Keratinocyte (primary cell): ENCODE data around the gene PDE6G. TPM values are rescaled to one million over a fixed set of nuclear protein-coding genes. Genes with fewer than 3 reads are reported as not detected.

Experiments used
- DNase-seq: peaks from one replicate; pipeline ENCODE4 v3.0.0-alpha.2; 2011; ENCODE audit warnings: low read depth, missing footprints, low spot score
- FAIRE-seq: peaks from 2 replicates; lab custom pipeline; 2011; peaks lifted over from hg19 to GRCh38; lab: Jason Lieb, UNC
- H2AFZ ChIP-seq: 2 replicates; pipeline ENCODE4 v1.6.0; 2012; ENCODE audit warnings: low read length, control low read depth, inconsistent platforms; ENCODE audit not compliant: control insufficient read depth
- H3K27ac ChIP-seq: 2 replicates; pipeline ENCODE4 v1.5.1; 2011; ENCODE audit warnings: low read length; ENCODE audit not compliant: control insufficient read depth, insufficient read depth
- H3K27me3 ChIP-seq: 3 replicates; pipeline ENCODE4 v1.6.0; 2011; ENCODE audit warnings: low read length; ENCODE audit not compliant: control insufficient read depth, insufficient read depth; ENCODE audit errors: extremely low read depth
- H3K36me3 ChIP-seq, 2 experiments: 2 replicates in 1 of 2; 3 replicates in 1 of 2; pipeline ENCODE4 v1.5.1; 2011; ENCODE audit warnings: low read length in 2 of 2, mild to moderate bottlenecking in 1 of 2; ENCODE audit not compliant: control insufficient read depth in 2 of 2, insufficient read depth in 2 of 2; ENCODE audit errors: extremely low read depth in 1 of 2
- H3K4me1 ChIP-seq: 3 replicates; pipeline ENCODE4 v1.5.1; 2011; ENCODE audit warnings: low read length; ENCODE audit not compliant: control insufficient read depth, insufficient read depth; ENCODE audit errors: extremely low read depth
- H3K4me2 ChIP-seq: 3 replicates; pipeline ENCODE4 v1.6.0; 2011; ENCODE audit warnings: low read depth, low read length; ENCODE audit not compliant: control insufficient read depth, insufficient read depth; ENCODE audit errors: extremely low read depth
- H3K4me3 ChIP-seq, 3 experiments: fragments of 200-600 bp in 1 of 3; sonication (generic) in 1 of 3; 2 replicates in 2 of 3; 3 replicates in 1 of 3; pipeline ENCODE4 v1.5.1; 2011 to 2016; ENCODE audit warnings: low read length in 3 of 3, mild to moderate bottlenecking in 3 of 3, control low read depth in 2 of 3, inconsistent platforms in 1 of 3, low read depth in 1 of 3, mixed read lengths in 1 of 3, mixed run types in 1 of 3, moderate library complexity in 1 of 3; ENCODE audit not compliant: control insufficient read depth in 2 of 3, insufficient read depth in 2 of 3; ENCODE audit errors: extremely low read depth in 1 of 3
- H3K79me2 ChIP-seq: 2 replicates; pipeline ENCODE4 v1.6.0; 2012; ENCODE audit warnings: low read length; ENCODE audit not compliant: control insufficient read depth, insufficient read depth
- H3K9ac ChIP-seq: 3 replicates; pipeline ENCODE4 v1.6.0; 2011; ENCODE audit warnings: low read length; ENCODE audit not compliant: control insufficient read depth, insufficient read depth; ENCODE audit errors: extremely low read depth
- H3K9me1 ChIP-seq: 3 replicates; pipeline ENCODE4 v1.6.0; 2011; ENCODE audit warnings: low read length; ENCODE audit not compliant: control insufficient read depth, insufficient read depth; ENCODE audit errors: extremely low read depth
- H3K9me3 ChIP-seq: 2 replicates; pipeline ENCODE4 v1.5.1; 2012; ENCODE audit warnings: low read depth, low read length; ENCODE audit not compliant: control insufficient read depth
- H4K20me1 ChIP-seq: 3 replicates; pipeline ENCODE4 v1.6.0; 2011; ENCODE audit warnings: low read length; ENCODE audit not compliant: control insufficient read depth, insufficient read depth; ENCODE audit errors: extremely low read depth
- EZH2 ChIP-seq: IDR thresholded peaks from one replicate; pipeline ENCODE4 v1.6.1; 2012; ENCODE audit warnings: inconsistent platforms, mild to moderate bottlenecking, low read length, moderate library complexity
- dilution Hi-C: fragments of 300-500 bp; cut with MboI; formaldehyde crosslinking; loops from one replicate; pipeline ENCODE4 v1.7.0; 2020; ENCODE audit warnings: low sequenced_read_pairs; ENCODE audit not compliant: extremely low pct_ligation_motif_present
- polyA plus RNA-seq, 5 experiments: library from polyadenylated mRNA; depleted of rRNA in 3 of 5; stranded (reverse) in 3 of 5; stranded (forward) in 1 of 5; unstranded in 1 of 5; fragments of >200 nt; gene quantifications; 1 replicate in 1 of 5; 2 replicates in 3 of 5; 3 replicates in 1 of 5; pipeline versions ENCODE4 v1.2.1 to v1.2.3, GENCODE V29; 2011 to 2012; ENCODE audit warnings: missing spikeins in 2 of 5, low read depth in 1 of 5, low replicate concordance in 1 of 5
- TF ChIP-seq, protein P1 (sequence below), 3 experiments: IDR thresholded peaks in 1 of 3; conservative IDR thresholded peaks in 1 of 3; optimal IDR thresholded peaks in 1 of 3; 2 replicates in 2 of 3; 3 replicates in 1 of 3; pipeline versions ENCODE3 to v1.5.1; 2011; ENCODE audit warnings: low read length in 3 of 3, mild to moderate bottlenecking in 3 of 3, moderate library complexity in 2 of 3, control low read depth in 1 of 3, inconsistent platforms in 1 of 3; ENCODE audit not compliant: insufficient read depth in 2 of 3; ENCODE audit errors: extremely low read depth in 1 of 3

The PDE6G gene
- polyA plus RNA-seq, 1 donor (not counting 4 experiments of a cell fraction or from before 2014, with no cell fraction given), result not detected

DNA sequence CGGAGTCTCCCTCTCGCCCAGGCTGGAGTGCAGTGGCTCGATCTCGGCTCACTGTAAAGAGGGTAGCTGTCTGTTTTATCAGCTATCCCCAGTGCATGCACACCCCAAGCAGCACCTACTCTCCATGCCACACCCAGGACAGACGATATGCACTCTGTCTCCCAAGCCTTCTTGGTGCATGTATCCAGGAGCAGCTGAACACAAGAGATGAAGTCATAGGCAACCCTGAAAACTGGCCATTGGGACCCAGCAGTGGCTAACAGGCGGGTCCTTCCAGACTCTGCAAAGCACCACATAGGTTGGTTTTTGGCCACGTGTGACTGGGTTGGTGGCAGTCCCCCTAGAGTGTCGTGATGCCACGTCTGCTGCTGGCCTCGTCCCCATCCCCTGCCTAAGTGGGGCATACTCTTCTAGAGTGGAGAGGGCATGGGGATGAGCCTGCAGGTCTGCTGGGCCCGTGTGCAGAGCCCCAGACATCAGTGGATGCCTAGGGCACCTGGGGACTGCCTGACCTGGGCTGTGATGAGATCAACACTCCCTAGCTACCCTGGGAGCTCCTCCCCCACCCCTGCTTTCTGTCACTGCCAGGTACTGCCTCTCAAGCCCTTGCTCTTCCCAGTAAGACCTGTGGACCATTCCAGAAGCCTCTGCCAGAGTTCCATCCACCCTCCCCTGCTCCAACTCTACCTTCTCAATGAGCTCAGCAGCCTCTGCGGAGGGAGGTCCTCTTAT lies 9.3 kb downstream of the PDE6G start:
- H3K27ac ChIP-seq, result no peak overlapping the region
- no peak overlapping the region for H3K4me3 ChIP-seq
- no peak overlapping the region for H3K9ac ChIP-seq
- H2AFZ ChIP-seq, result no peak overlapping the region
- dilution Hi-C loops, result no loop called here
- peaks cover 25% of the 10 kb centered on the region for H3K27me3 ChIP-seq
- FAIRE-seq, result no peak
- no peak for TF ChIP-seq EZH2
- peaks cover 4% of the 10 kb centered on the region for H4K20me1 ChIP-seq
- H3K4me1 ChIP-seq, result peaks cover 7% of the 10 kb centered on the region
- no peaks in the 10 kb centered on the region for H3K9me1 ChIP-seq
- no peaks in the 10 kb centered on the region for H3K79me2 ChIP-seq
- peaks cover 0 to 3% of the 10 kb centered on the region in 2 experiments for H3K36me3 ChIP-seq
- no peaks in the 10 kb centered on the region for H3K9me3 ChIP-seq
- DNase-seq, result no peak
- H3K4me2 ChIP-seq, result no peak overlapping the region

DNA sequence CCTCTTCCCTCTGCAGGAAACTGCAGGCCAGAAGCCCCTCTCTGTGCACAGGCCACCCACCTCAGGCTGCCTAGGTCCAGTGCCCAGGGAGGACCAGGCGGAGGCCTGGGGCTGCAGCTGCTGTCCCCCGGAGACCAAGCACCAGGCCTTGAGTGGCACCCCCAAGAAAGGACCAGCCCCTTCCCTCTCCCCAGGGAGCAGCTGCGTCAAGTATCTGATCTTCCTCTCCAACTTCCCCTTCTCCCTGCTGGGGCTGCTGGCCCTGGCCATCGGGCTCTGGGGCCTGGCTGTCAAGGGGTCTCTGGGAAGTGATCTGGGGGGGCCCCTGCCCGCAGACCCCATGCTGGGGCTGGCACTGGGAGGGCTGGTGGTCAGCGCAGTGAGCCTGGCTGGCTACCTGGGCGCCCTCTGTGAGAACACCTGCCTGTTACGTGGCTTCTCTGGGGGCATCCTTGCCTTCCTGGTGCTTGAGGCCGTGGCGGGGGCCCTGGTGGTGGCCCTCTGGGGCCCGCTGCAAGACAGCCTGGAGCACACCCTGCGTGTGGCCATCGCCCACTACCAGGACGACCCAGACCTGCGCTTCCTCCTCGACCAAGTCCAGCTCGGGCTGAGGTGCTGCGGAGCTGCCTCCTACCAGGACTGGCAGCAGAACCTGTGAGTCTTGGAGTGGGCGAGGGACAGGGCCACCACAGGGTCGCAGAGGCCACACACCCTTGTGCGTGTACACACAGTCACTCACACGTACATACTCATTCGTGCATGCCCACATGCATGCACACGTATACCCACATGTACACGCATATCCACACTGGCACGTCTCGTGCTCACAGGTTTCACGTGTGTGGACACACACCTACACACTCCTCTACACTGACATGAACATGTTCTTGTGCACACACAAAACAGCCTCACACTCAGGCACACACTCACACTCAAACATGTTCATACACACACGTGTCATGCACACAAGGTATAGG lies 11.1 kb downstream of the PDE6G start:
- peaks cover 25% of the 10 kb centered on the region for H3K27me3 ChIP-seq
- no peak overlapping the region for H3K4me3 ChIP-seq
- H3K4me2 ChIP-seq, result no peak overlapping the region
- no peaks in the 10 kb centered on the region for H3K9me3 ChIP-seq
- dilution Hi-C loops, result no loop called here
- H3K9ac ChIP-seq, result no peak overlapping the region
- H3K79me2 ChIP-seq, result no peaks in the 10 kb centered on the region
- TF ChIP-seq, protein P1, sequence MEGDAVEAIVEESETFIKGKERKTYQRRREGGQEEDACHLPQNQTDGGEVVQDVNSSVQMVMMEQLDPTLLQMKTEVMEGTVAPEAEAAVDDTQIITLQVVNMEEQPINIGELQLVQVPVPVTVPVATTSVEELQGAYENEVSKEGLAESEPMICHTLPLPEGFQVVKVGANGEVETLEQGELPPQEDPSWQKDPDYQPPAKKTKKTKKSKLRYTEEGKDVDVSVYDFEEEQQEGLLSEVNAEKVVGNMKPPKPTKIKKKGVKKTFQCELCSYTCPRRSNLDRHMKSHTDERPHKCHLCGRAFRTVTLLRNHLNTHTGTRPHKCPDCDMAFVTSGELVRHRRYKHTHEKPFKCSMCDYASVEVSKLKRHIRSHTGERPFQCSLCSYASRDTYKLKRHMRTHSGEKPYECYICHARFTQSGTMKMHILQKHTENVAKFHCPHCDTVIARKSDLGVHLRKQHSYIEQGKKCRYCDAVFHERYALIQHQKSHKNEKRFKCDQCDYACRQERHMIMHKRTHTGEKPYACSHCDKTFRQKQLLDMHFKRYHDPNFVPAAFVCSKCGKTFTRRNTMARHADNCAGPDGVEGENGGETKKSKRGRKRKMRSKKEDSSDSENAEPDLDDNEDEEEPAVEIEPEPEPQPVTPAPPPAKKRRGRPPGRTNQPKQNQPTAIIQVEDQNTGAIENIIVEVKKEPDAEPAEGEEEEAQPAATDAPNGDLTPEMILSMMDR (optimal IDR thresholded peaks at IDR 0.05 in 1 of 3, IDR thresholded peaks at IDR 0.05 in 1 of 3, conservative IDR thresholded peaks at IDR 0.05 in 1 of 3; ENCODE audit: extremely low read depth in 1 of 3, insufficient read depth in 2 of 3, low read length in 3 of 3), result no peak
- no peak for TF ChIP-seq EZH2
- H2AFZ ChIP-seq, result no peak overlapping the region
- no peak for FAIRE-seq
- no peak for DNase-seq
- H3K4me1 ChIP-seq, result peaks cover 12% of the 10 kb centered on the region
- H3K9me1 ChIP-seq, result no peaks in the 10 kb centered on the region
- H3K27ac ChIP-seq, result no peak overlapping the region
- H3K36me3 ChIP-seq, result peaks cover 0 to 3% of the 10 kb centered on the region in 2 experiments
- peaks cover 4% of the 10 kb centered on the region for H4K20me1 ChIP-seq
